Fibroblast of the aortic adventitia (primary cell): ENCODE data around the gene CRLF1. TPM values are rescaled to one million over a fixed set of nuclear protein-coding genes. Genes with fewer than 3 reads are reported as not detected.

Experiments
- DNase-seq: peaks from one replicate; pipeline ENCODE4 v3.0.0-alpha.2; 2010; ENCODE audit warnings: low read depth
- H3K4me3 ChIP-seq: 2 replicates; pipeline ENCODE4 v1.5.1; 2011; ENCODE audit warnings: low read depth, mild to moderate bottlenecking, control low read depth, low read length, moderate library complexity
- CTCF ChIP-seq: IDR thresholded peaks from 2 replicates; pipeline ENCODE4 v1.5.1; 2011; ENCODE audit warnings: mild to moderate bottlenecking, low read length, control low read depth, inconsistent platforms; ENCODE audit not compliant: insufficient read depth
- total RNA-seq: library from RNA; depleted of rRNA; stranded (reverse); fragments of >200 nt; gene quantifications from 2 replicates; pipeline ENCODE4 v1.2.3, GENCODE V29; 2012; ENCODE audit warnings: low replicate concordance

Gene CRLF1
- total RNA-seq, 1 donor: 69.1 TPM

GRCh38 chr19:18608805-18609716 lies 2.5 kb upstream of the CRLF1 start:
- no peak overlapping the region for H3K4me3 ChIP-seq
- DNase-seq: no peak
- TF ChIP-seq CTCF: no peak

DNA sequence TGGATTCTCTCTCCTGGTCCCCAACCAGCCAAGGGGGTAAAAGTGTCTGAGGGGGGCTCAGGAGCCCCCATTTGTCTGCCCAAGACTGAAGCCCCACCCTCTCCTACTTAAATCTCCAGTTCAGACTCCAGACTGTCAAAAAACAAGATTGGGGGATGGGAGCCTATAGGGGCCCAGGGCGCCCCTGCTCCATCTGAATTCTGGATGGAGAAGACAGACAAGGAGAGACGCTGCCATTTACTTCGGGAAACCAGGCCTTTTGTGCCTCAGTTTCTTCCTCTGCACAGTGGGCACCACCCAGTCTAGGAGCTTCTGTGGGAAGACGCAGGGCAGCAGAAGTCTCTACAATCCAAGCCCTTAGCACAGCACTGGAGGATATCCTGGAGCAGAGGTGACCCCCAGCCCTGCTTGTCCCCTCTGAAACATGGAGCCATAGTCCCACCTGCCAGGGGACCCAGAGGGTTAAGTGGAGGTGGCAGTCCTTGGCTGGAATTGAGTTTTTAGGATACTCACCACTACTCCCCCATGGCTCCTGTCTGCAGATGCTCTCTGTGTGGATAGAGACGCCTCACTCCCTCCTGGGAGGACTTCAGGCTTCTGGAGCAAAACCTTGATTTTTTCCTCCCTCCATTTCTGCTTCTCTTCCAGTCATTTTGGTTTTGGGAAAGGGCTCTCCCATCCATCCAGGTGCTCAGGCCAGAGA lies 1.7 kb upstream of the CRLF1 start:
- TF ChIP-seq CTCF: no peak
- H3K4me3 ChIP-seq: no peak overlapping the region
- DNase-seq: no peak

GRCh38 chr19:18607226-18608101 lies 865 bp upstream of the CRLF1 start:
- no peak for TF ChIP-seq CTCF
- H3K4me3 ChIP-seq: peak overlapping the region; percentile 28
- DNase-seq: no peak

DNA sequence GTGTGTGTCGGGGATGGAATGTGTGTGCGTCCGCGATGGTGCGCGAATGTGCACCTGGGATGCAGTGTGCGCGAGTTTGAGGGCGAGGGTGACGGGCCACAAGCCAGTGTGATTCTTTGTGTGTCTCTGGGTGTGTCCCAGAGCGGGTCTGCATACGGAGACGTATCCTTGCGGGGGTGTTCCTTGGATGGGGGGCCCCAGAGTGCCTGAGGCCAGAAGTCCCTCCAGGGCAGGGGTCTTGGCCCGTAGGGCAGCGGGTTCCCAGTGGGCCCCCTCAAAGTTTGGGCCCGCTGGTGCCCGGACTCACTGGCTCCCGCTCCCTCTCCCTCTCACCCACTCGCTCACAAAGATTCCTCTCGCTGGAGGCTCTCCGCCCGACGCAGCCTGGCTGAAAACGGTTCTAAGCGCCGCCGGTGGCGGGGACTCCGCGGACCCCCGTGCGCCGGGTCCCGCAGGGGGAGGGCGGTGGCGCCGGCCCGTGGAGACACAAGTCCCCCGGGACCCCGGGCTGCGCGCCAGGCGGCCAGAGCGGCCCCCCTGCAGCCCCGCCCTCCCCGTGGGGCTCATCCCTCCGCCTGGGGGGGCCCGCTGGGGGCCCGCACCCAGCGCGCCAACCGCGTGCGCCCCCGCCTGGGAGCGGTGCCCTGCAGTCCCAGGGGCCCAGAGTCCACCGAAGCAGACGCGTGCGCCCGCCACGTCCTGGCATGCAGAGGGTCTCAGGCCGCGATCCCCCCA lies 886 bp downstream of the CRLF1 start:
- H3K4me3 ChIP-seq: peak overlapping the region; percentile 40
- no peak for TF ChIP-seq CTCF
- DNase-seq: no peak

GRCh38 chr19:18605196-18605545 lies 1.4 kb downstream of the CRLF1 start:
- H3K4me3 ChIP-seq: peak overlapping the region; percentile 31
- no peak for TF ChIP-seq CTCF
- DNase-seq: no peak

DNA sequence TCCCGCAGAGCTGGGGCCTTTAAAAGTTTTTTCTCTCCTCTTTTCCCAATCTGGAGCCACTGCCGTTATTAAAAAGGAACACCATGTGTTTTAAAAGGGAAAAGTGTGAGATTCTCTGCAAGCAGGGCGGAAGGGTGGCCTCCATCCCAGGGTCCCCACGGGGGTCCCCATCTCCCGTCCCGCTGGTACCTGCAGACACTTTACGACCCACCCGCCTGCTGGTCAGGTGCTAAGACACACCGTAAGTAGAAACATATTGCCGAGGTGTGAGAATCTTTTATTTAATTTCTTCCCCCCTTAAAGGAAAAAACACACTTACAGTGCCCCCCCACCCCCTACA lies 1.8 kb downstream of the CRLF1 start:
- H3K4me3 ChIP-seq: no peak overlapping the region
- DNase-seq: no peak

More for the DNA sequence above, 1.8 kb downstream of the CRLF1 start:
- TF ChIP-seq CTCF: no peak
